ELF-1 (cell line): ENCODE measurements around the gene BAHD1.
"Not testable (repeated sequence)": the region's sequence is repeated elsewhere in the genome, so short reads cannot be mapped to it uniquely, and the experiment has no call there.

Experiments
- DNase-seq: peaks from one replicate; pipeline ENCODE4 v3.0.0-alpha.2; 2016; ENCODE audit warnings: low read depth, low spot score

The BAHD1 gene

GRCh38 chr15:40445421-40445922, 4.7 kb downstream of the BAHD1 start:
- DNase-seq = peak; percentile 13

GRCh38 chr15:40446144-40446543, 5.4 kb downstream of the BAHD1 start:
- no peak for DNase-seq

DNA sequence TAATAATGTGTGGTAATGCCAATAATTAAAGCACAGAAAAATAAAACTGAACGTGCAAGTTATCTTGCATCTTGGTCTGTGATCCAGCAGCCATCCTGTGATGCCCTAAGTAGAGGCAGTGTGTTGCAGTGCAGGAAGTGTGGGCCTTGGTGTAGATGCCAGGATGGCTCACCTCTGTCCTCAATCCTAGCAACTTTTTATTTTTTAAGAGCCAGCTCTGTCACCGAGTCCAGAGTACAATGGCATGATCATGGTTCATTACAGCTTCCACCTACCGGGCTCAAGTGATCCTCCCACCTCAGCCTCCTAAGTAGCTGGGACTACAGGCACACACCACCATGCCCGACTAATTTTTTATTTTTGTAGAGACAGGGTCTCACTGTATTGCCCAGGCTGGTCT, 7.6 kb downstream of the BAHD1 start:
- DNase-seq = no peak

- peak; percentile 21 for DNase-seq
Measured at GRCh38 chr15:40449275-40449674, 8.5 kb downstream of the BAHD1 start.

- DNase-seq = no peak
Measured at GRCh38 chr15:40450047-40450446, 9.3 kb downstream of the BAHD1 start.

DNA sequence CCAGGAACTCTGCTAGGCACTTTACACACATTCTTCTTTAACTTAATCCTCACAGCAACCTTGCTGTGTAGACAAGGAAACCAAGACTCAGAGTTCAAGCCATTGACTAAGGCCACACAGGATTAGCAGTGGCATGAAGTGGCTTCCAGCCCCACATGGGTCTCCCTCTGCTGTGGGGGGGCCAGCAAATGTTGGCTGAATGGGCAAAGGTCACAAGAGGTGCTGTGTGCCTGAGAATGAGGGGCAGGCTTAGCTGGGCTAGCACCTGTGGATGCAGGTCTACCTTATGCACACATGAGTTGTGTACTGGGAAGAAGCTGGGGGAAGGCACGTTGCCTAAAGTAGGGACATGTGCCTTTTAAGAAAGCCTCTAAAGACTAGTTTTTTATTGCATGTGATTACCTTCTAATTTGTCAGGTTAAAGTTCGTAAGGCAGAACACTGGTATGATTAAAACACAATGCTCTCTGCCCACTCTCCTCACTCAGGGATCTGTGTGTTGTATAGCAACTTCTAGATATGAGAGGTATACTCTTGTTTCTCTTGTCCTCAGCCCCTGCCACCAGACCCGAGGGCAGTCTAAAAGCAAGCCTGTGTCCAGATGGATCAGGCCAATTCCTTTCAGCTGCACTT, 10.9 kb downstream of the BAHD1 start:
- no peak for DNase-seq

DNA sequence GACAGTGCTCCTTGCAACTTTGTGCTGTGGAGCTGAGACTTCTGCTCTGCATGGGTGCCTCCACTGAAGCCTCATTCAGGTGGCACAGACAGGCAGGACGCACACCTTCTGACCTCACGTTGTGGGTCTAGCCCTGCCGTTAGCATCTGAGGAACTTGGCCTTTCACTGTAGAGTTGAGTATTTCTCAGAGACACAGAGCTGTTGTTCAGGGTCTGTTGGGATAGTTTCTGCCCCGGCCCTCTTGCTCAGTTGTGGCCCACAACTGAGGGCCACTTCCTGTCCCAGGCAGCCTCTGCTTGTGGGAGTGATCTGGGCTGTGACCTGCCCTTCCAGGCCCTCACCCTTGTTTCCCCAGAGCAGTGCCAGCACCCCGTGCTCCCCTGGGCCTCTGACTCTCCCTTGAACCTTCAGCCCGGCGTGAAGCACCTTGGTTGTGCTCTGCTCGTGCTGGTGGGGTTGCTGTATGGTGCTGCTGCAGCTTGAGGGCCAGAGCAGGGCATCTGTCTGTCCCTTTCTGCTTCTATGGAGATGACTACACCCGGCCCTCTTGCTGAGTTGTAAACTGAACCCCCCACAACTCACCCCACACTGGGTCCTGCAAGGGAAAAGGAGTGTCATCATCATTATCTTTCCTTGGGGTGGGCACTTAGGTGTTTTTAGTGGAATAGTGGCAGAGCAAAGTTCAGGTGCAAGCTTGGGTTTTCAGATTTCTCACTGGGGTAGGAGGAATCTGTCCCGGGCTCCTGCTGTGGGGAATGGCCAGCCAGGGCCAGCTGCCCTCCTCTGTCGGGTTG, 11.7 kb downstream of the BAHD1 start:
- DNase-seq = no peak

- not testable (repeated sequence) for DNase-seq
Measured at GRCh38 chr15:40453941-40454340, 13.2 kb downstream of the BAHD1 start.

DNA sequence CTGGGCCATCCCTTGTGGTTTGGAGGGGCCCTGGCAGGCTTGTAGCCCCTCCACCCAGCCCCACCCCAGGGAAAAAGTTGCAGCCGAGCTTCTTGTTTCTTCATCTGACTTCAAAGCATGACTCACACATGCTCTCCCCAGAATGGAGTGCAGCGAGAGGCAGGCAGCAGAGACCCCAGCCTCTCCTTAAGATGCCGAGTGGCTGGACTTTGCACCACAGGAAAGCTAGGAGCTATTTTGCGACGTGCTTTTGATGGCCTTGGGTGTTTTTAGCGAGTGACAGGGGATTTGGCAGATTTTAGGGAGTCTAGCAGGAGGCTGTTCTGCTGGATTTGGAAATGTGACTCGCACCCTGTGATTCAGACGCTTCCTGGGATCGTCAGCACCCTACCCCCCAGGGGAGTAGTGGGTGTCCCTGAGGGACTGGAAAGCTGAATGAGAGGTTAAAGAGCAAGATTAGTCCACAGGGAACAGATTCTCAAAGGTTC, 14.2 kb downstream of the BAHD1 start:
- peak; percentile 18 for DNase-seq

GRCh38 chr15:40456299-40456712, 15.6 kb downstream of the BAHD1 start:
- DNase-seq = peak; percentile 79

GRCh38 chr15:40456738-40457137, 16.0 kb downstream of the BAHD1 start:
- no peak for DNase-seq

DNA sequence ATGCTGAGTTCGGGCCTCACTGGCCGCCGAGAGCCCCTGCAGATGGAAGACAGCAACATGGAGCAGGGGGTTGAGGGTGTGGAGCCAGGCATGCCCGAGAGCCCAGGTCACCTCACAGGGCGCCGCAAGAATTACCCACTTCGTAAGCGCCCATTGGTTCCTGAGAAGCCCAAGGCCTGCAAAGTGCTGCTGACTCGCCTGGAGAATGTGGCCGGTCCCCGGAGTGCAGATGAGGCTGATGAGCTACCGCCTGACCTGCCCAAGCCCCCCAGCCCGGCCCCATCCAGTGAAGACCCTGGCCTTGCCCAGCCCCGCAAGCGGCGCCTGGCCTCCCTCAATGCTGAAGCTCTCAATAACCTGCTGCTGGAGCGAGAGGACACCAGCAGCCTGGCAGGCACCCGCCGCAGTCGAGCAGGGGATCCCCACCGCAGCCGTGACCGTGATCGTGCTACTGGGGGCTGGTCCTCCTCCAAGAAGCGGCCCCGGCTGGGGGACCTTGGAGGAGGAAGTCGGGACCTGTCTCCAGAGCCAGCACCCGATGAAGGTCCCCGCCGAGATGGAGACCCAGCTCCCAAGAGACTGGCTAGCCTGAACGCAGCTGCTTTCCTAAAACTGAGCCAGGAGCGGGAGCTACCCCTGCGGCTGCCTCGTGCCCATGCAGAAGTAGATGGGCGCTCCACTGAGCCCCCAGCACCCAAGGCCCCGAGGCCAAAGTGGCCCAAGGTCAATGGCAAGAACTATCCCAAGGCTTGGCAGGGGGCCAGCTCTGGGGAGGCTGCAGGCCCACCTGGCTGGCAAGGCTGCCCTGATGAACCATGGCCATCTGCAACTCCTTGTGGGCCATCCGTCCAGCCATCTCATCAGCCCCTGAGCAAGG, 18.0 kb downstream of the BAHD1 start:
- DNase-seq = no peak

GRCh38 chr15:40459391-40460015, 18.8 kb downstream of the BAHD1 start:
- no peak for DNase-seq

DNA sequence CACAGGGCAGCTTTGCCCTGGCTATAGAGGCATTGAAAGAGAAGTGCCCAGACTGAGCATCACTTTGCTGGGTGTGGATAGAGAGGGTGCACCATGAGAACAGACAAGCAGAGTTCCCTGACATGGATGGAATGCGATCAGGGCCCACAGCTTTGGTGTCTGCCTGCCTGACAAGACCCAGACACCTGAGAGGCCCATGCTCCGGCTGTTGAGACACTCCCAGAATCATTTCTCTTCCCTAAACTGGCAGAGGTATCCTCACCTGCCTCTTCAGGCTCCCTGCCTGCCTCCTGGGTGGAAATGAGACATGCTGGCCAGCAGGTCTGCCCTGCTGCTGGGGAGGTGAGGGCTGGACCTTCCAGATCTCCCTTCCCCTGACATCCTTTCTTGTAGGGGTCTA, 19.7 kb downstream of the BAHD1 start:
- DNase-seq = no peak

DNA sequence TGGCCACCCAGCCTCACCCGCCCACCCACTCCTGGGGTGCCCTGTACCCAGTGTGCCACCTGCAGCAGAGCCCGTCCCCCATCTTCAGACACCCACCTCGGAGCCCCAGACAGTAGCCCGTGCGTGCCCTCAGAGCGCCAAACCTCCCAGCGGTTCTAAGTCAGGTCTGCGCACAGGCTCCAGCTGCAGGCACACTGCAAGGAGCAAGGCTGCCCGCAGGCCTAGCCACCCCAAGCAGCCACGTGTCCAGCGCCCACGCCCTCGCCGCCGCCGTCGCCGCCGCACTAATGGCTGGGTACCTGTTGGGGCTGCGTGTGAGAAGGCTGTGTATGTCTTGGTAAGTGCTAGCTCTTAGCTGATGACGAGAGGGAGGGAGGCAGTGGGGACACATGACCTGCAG, 21.2 kb downstream of the BAHD1 start:
- DNase-seq = no peak

GRCh38 chr15:40463279-40463678, 22.5 kb downstream of the BAHD1 start:
- no peak for DNase-seq

DNA sequence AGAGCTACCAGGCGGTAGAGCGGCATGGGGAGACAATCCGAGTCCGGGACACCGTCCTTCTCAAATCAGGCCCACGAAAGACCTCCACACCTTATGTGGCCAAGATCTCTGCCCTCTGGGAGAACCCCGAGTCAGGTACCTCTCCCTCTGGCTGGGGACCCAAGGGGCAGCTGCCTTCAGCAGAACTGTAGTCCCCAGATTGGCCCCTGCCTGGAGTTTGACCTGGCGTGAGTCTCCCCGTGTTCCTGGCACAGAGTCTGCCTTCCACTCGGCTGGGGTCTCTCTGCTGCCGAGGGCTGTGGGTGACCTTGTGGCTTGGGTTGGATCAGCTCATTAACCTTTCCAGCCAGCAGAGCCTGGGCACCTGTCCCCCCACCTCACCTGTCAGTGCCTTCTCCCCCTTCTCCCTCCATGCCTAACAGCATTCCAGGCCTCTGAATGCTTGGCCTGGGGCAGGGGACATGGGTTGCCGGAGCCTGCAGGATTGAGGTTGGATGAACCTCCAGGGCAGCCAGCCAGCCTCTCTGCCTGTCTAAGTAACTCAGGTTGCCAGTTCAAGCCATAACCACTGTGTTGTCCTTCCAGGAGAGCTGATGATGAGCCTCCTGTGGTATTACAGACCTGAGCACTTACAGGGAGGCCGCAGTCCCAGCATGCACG, 23.3 kb downstream of the BAHD1 start:
- DNase-seq = no peak

- no peak for DNase-seq
Measured at GRCh38 chr15:40464595-40465185, 23.9 kb downstream of the BAHD1 start.

DNA sequence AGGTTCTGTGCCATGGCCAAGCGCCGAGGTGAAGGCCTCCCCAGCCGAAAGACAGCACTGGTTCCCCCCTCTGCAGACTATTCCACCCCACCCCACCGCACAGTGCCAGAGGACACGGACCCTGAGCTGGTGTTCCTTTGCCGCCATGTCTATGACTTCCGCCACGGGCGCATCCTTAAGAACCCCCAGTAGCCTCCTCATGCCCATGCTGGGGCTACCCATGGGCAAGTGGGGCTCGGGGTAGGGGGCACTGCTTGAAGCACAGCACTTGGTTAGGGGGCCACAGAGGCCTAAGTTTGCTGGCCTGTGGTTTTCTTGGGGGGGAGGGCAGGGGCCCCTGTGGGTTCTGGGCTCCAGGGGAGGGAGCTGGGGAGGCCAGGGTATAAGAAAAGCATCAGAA, 25.2 kb downstream of the BAHD1 start:
- DNase-seq = no peak

DNA sequence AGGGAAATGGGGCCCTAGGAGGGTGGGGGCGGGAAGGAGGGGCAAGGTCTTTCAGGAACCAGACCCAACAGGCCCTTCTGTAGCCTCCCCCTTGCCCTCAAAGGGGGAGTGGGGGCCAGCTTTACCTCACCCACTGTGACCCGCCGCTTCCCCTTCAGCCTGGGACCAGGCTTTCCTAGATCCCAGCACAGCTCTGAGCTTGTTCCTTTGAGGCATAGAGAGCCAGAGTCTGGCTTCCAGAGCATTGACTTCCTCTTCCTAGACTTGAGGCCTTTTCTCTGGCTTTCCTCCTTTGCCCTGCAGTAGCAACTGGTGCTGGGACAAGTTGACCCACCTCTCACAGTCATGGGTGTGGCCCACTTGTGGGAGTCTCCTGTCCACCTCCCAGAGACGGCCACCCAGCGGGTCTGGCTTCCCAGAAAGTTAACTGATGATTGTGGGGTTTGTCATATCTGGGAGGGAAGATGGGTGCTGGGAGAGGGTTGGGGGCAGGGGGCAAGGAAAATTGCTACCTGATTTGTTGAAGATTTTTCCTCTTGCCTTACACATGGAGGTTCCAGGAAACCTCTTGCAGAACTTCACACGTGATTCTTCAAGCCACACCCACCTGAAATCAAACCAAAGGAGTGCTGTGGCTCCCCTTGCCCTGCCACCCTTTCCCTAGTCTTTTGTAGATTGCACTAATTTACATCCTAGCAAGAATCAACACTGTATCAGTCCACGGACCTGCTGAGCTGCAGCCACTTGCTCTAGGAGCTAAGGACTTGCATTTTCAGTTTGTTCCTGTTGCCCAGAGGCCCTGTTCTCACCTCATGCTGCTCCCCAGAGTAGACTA, 25.9 kb downstream of the BAHD1 start:
- DNase-seq = no peak
